SU-DHL-6 (cell line): ENCODE measurements around the gene SLC6A3.
A peak's percentile ranks its signal among the peaks of the same experiment; 100 is the strongest.

Experiments used
- EZH2phosphoT487 ChIP-seq: fragments of 200-600 bp; sonication (generic), shearing (Covaris generic); conservative IDR thresholded peaks from 2 replicates; pipeline ENCODE4 v1.6.1; 2018; ENCODE audit warnings: mild to moderate bottlenecking, antibody characterized with exemption, low read length, moderate library complexity, mixed read lengths
- TF ChIP-seq, protein P1 (sequence below): fragments of 200-600 bp; sonication (generic); IDR thresholded peaks from one replicate; pipeline ENCODE4 v1.5.1; 2017; ENCODE audit warnings: antibody characterized with exemption, mild to moderate bottlenecking, low read length, moderate library complexity; ENCODE audit not compliant: insufficient read depth, poor library complexity, severe bottlenecking

DNA sequence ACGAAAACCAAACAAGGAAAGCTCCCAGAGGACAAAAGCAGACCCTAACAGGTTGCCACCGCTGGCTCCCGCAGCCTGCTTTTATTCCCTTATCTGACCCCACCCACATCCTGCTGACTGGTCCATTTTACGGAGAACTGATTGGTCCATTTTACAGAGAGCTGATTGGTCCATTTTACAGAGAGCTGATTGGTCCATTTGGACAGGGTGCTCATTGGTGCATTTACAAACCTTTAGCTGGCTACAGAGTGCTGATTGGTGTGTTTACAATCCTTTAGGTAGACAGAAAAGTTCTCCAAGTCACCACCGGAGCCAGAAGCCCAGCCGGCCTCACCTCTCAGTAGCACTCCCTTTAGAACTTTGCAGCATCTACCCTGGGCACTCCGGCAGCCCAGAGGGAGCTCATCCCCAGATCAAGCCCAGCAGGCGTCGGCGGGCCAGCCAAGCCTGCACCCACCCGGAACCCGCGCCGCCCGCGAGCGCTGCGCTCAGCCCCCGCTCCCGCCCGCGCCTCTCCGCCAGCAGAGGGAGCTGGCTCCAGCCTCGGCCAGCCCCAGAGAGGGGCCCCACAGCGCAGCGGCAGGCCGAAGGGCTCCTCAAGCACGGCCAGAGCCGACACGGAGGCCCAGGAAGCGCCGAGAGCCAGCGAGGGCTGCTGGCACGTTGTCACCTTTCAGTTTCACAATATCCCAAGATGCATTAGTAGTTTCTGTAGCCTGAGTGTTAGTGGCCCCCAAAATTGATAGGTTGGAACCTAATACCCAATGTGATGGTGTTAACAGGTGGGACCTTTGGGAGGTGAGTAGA is 65.0 kb downstream of the SLC6A3 start:
- TF ChIP-seq, protein P1, sequence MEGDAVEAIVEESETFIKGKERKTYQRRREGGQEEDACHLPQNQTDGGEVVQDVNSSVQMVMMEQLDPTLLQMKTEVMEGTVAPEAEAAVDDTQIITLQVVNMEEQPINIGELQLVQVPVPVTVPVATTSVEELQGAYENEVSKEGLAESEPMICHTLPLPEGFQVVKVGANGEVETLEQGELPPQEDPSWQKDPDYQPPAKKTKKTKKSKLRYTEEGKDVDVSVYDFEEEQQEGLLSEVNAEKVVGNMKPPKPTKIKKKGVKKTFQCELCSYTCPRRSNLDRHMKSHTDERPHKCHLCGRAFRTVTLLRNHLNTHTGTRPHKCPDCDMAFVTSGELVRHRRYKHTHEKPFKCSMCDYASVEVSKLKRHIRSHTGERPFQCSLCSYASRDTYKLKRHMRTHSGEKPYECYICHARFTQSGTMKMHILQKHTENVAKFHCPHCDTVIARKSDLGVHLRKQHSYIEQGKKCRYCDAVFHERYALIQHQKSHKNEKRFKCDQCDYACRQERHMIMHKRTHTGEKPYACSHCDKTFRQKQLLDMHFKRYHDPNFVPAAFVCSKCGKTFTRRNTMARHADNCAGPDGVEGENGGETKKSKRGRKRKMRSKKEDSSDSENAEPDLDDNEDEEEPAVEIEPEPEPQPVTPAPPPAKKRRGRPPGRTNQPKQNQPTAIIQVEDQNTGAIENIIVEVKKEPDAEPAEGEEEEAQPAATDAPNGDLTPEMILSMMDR = peak; percentile 65
- no peak for TF ChIP-seq EZH2phosphoT487
